ENCODE measurements around the gene ARL4A. TPM values are rescaled to one million over a fixed set of nuclear protein-coding genes. Genes with fewer than 3 reads are reported as not detected.

Gene ARL4A
- total and polyA plus RNA-seq, 10 of the 15 experiments (the other 5 are each of a cell fraction or from before 2014, with no cell fraction given), result 0.35 to 4.6 (median 2.7) TPM

GRCh38 chr7:12732428-12732827, 45.0 kb downstream of the ARL4A start:
- no peaks in the 10 kb centered on the region for H3K4me1 ChIP-seq (ENCODE audit: control insufficient read depth, insufficient read depth, low read length)
- ChIA-PET CTCF (no interaction called here), POLR2A (no interaction called here), RAD21 (ENCODE audit: unreplicated experiment) (no interaction called here), SMC1A (ENCODE audit: uncharacterized antibody, unreplicated experiment) (no interaction called here)
- H3K9me3 ChIP-seq (replicated peaks; ENCODE audit: control insufficient read depth, insufficient read depth, low read length), result no peaks in the 10 kb centered on the region
- WGBS (ENCODE audit: insufficient coverage, insufficient replicate concordance, low lambda C conversion rate, missing lambda C conversion rate), result 95% methylated on average over 1 of the region's 1 CpG
- DNase-seq (ENCODE audit: low read depth, low spot score) (no peak), FAIRE-seq (no peak), ATAC-seq (no peak)
- H3K9ac ChIP-seq (ENCODE audit: control insufficient read depth, insufficient read depth, low read length), result no peak overlapping the region
- H3K27ac ChIP-seq (ENCODE audit: control insufficient read depth, insufficient read depth), result no peak overlapping the region
- no peak overlapping the region for H3K4me3 ChIP-seq
- intact Hi-C loops (cut with micrococcal nuclease; ENCODE audit: unreplicated experiment), result no loop called here
- no peak overlapping the region for H2AFZ ChIP-seq (ENCODE audit: control insufficient read depth, low read depth, low read length)
- in situ Hi-C loops (cut with MboI), result no loop called here
- H3K79me2 ChIP-seq (ENCODE audit: control insufficient read depth, insufficient read depth, low read length), result no peaks in the 10 kb centered on the region
- H3K27me3 ChIP-seq (replicated peaks in 1 of 2; ENCODE audit: control insufficient read depth in 2 of 2, insufficient read depth in 2 of 2, low read length in 1 of 2), result no peaks in the 10 kb centered on the region
- no peak overlapping the region for H3K4me2 ChIP-seq (ENCODE audit: control insufficient read depth, insufficient read depth)
- no TSS peak for BruUV-seq (replicated peaks)
- TF ChIP-seq EGR1 (IDR thresholded peaks at IDR 0.05; ENCODE audit: borderline replicate concordance in 1 of 2, low read depth in 2 of 2, low read length in 2 of 2), result no peak
- no peak for TF ChIP-seq ZBED1 (IDR thresholded peaks at IDR 0.05; ENCODE audit: borderline replicate concordance)
- no peak for TF ChIP-seq SIX5 (IDR thresholded peaks at IDR 0.05; ENCODE audit: low read depth, low read length, severe bottlenecking)
- no peak for TF ChIP-seq SP1 (IDR thresholded peaks at IDR 0.05; ENCODE audit: low read depth, low read length)
- no peak for TF ChIP-seq SUZ12 (IDR thresholded peaks at IDR 0.05; ENCODE audit: unreplicated experiment)
- TF ChIP-seq ZBTB40 (IDR thresholded peaks at IDR 0.05; ENCODE audit: borderline replicate concordance), result no peak
- TF ChIP-seq KDM1A (IDR thresholded peaks at IDR 0.05; ENCODE audit: borderline replicate concordance), result no peak
- no peak for TF ChIP-seq RUNX3 (IDR thresholded peaks at IDR 0.05; ENCODE audit: low read length)
- TF ChIP-seq IRF3 (IDR thresholded peaks at IDR 0.05), result no peak
- TF ChIP-seq IRF4 (IDR thresholded peaks at IDR 0.05; ENCODE audit: low read depth, low read length), result no peak
- no peaks in the 10 kb centered on the region for H3K36me3 ChIP-seq (ENCODE audit: control insufficient read depth in 2 of 2, insufficient read depth in 2 of 2, low read length in 1 of 2)
- no peaks in the 10 kb centered on the region for H4K20me1 ChIP-seq (ENCODE audit: control insufficient read depth, insufficient read depth)
